Stimulated activated CD4-positive, alpha-beta T cell treated with anti-CD3 and anti-CD28 coated beads, Interleukin-4, amount 100 ng/mL, for 48 hours (primary cell): Measurements from ENCODE around the gene PGP.

ENCODE experiments used
- DNase-seq, 2 donors: peaks; one replicate each; pipeline ENCODE4 v3.0.0-alpha.2; 2020; ENCODE audit warnings: low read depth in 2 of 2

The PGP gene

GRCh38 chr16:2166263-2167067, 48.2 kb downstream of the PGP start:
- no peak for DNase-seq

DNA sequence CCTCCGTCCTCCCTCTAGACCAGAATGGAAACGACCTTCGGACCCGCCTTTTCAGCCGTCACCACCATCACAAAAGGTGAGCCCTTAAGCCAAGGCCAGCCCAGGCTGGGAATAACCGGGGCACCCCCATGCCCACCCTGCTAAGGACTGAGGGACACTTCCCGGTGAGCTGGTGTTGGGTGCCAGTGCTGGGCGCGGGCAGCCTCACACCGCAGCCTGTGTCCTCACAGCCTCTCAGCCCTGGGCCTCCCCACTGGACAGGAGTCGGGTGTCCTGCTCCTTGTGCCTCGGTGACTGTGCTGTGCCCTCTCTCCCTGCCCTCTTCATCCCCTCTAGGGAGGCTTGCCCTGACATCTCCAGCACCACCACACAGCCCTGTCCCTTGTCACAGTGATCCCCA, 48.8 kb downstream of the PGP start:
- no peak for DNase-seq

DNA sequence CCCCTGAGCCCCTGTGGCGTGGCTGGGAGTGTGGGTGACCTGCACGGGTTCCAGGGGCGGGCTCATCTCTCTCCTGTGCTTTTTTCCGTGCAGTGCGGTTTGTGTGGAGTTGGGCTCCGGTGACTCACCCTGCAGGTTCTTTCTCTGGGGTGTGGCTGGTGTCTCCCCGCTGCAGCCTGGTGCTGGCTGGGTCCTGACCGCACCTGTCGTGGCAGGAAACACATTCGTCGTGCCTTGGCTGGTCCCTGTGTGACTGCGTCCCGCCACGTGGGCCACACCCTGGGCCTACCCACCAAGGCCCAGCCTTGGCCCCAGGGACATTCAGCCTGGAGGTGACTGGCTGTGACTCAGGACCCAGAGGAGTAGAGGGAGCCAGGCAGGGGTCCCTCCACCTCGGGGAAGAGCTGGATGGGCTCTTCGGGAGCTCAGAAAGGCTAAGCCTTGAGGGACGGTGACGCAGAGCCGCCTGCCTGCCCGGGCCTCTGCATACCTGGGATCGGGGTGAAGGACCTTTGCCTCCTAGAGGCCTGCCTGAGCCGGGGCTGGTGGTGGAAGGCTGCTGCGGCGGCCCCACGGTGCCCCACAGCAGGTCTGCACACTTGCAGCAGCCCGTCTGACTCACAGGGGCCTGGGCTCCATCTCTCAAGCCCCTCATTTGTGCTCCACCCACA, 51.3 kb downstream of the PGP start:
- DNase-seq: no peak

DNA sequence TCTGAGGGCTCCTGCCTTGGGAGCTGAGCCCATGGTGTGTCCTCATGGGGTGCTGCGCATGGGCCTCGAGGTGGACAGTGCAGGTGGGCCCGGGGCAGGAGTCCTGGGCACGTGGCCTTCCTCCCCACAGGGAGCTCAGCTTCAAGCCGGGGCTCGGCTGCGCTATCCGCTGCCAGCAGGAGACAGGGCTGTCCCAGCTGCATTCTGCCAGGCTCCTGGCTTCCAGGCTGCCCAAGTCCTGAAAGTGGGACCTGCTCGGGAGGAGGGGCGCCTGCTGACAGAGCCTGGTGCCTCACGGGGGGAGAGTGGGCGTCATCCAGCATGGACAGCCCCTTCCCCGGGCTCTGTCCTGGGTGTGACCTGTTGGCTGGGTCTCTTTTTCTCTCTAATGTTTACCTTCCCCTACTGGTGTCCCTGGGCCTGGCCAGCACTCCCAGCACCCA, 51.9 kb downstream of the PGP start:
- DNase-seq: no peak

GRCh38 chr16:2161911-2162310, 52.7 kb downstream of the PGP start:
- DNase-seq: no peak
